ENCODE data around the gene SFXN5.

The SFXN5 gene

GRCh38 chr2:72972352-72973136 lies 99.0 kb downstream of the SFXN5 start:
- no peak for DNase-seq (ENCODE audit: low spot score)
- TF ChIP-seq, protein P1, sequence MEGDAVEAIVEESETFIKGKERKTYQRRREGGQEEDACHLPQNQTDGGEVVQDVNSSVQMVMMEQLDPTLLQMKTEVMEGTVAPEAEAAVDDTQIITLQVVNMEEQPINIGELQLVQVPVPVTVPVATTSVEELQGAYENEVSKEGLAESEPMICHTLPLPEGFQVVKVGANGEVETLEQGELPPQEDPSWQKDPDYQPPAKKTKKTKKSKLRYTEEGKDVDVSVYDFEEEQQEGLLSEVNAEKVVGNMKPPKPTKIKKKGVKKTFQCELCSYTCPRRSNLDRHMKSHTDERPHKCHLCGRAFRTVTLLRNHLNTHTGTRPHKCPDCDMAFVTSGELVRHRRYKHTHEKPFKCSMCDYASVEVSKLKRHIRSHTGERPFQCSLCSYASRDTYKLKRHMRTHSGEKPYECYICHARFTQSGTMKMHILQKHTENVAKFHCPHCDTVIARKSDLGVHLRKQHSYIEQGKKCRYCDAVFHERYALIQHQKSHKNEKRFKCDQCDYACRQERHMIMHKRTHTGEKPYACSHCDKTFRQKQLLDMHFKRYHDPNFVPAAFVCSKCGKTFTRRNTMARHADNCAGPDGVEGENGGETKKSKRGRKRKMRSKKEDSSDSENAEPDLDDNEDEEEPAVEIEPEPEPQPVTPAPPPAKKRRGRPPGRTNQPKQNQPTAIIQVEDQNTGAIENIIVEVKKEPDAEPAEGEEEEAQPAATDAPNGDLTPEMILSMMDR (IDR thresholded peaks at IDR 0.05): no peak
- Histone ChIP-seq H3K4me3 (no peak overlapping the region), H3K27ac (no peak overlapping the region)

DNA sequence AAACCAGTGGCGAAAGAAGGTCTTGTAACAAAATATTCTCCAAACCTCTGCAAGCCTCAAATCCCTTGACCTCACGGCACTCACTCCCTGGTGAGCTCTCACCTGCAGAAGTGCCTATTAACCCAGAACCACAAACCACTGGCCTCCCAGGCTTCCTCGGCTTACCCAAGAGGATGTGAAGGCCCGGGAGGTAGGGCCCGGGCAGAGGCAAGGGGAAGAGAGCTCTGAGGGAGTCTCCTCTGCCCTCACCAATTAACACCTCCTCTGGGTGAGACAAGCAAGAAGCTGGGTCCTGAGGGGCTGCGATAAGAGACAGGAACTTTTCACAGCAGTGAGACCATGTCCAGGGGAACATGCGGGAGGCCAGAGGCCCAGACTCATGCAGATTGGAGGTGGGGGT lies 100.5 kb downstream of the SFXN5 start:
- no peak for DNase-seq (ENCODE audit: low spot score)

DNA sequence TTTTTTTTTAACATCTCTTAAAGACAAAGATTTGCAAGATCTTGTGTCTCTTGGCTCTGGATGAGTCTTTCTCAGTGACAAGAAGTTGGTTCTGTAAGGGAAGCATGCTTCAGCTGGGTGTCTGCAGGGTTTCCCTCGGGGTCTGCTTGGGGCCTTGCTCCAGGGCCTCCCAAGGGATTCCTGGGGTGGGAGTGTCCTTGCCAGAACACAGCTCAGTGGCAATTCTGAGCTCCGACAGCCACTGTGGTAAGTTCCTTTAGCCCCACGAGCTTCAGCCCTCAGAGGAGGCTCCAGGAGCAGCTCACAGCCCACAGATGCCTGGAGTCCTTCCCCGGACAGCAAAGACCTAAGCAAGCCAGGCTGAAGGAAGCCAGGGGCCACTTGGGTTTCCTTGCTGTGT lies 101.8 kb downstream of the SFXN5 start:
- no peak for DNase-seq (ENCODE audit: low spot score)
- TF ChIP-seq, protein P1 (IDR thresholded peaks at IDR 0.05): no peak
- Histone ChIP-seq H3K27ac (no peak overlapping the region), H3K4me3 (no peak overlapping the region)

More for the DNA sequence above, 100.5 kb downstream of the SFXN5 start:
- Histone ChIP-seq H3K4me3 (no peak overlapping the region), H3K27ac (no peak overlapping the region)
- TF ChIP-seq, protein P1 (IDR thresholded peaks at IDR 0.05): no peak

GRCh38 chr2:72968286-72968685 lies 103.2 kb downstream of the SFXN5 start:
- H3K27ac ChIP-seq: no peak overlapping the region
- no peak overlapping the region for H3K4me3 ChIP-seq
- no peak for DNase-seq (ENCODE audit: low spot score)
- TF ChIP-seq, protein P1 (IDR thresholded peaks at IDR 0.05): no peak

- Histone ChIP-seq H3K27ac (no peak overlapping the region), H3K4me3 (no peak overlapping the region)
- TF ChIP-seq, protein P1 (IDR thresholded peaks at IDR 0.05): no peak
- DNase-seq (ENCODE audit: low spot score): no peak
These were observed 105.6 kb downstream of the SFXN5 start for GRCh38 chr2:72965770-72966450.

GRCh38 chr2:72965016-72965415 lies 106.5 kb downstream of the SFXN5 start:
- TF ChIP-seq, protein P1 (IDR thresholded peaks at IDR 0.05): no peak
- H3K27ac ChIP-seq: no peak overlapping the region
- no peak overlapping the region for H3K4me3 ChIP-seq
- no peak for DNase-seq (ENCODE audit: low spot score)

DNA sequence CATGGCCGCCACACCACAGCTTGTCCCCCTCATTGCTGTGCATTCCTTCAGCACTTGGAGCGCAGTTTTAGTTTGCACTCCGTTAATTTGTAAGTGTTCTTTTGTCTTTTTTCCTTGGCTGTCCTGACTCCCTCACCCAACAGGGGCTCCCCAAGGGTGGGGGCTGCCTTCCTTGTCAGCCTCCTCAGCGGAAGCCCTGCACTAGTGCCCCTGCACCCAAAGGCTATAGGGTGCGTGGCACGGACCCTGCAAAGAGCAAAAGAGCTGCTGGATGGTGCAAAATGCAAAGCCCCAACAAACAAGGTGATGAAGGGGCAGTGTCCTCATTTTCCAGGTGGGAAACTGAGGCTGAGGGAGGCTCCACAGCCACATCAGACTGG lies 107.4 kb downstream of the SFXN5 start:
- H3K27ac ChIP-seq: no peak overlapping the region
- TF ChIP-seq, protein P1 (IDR thresholded peaks at IDR 0.05): no peak
- H3K4me3 ChIP-seq: no peak overlapping the region
- no peak for DNase-seq (ENCODE audit: low spot score)
